Subcutaneous adipose tissue (tissue), 4 donors: ENCODE results near the gene ROPN1B. TPM values are rescaled to one million over a fixed set of nuclear protein-coding genes. Genes with fewer than 3 reads are reported as not detected.

ENCODE experiments used
- total RNA-seq, 4 donors: library from RNA; depleted of rRNA; stranded (reverse); fragments of >200 nt; gene quantifications; one replicate each; pipeline ENCODE4 v1.1.0, GENCODE V29; 2016
- TF ChIP-seq, protein P1 (sequence below): fragments of 450-650 bp; IDR thresholded peaks from one replicate; pipeline ENCODE4 v1.5.1; 2016; ENCODE audit warnings: low read depth, mild to moderate bottlenecking, control low read depth, antibody characterized with exemption, moderate library complexity

The ROPN1B gene
- total RNA-seq, 4 donors from 2014 or later = not detected

DNA sequence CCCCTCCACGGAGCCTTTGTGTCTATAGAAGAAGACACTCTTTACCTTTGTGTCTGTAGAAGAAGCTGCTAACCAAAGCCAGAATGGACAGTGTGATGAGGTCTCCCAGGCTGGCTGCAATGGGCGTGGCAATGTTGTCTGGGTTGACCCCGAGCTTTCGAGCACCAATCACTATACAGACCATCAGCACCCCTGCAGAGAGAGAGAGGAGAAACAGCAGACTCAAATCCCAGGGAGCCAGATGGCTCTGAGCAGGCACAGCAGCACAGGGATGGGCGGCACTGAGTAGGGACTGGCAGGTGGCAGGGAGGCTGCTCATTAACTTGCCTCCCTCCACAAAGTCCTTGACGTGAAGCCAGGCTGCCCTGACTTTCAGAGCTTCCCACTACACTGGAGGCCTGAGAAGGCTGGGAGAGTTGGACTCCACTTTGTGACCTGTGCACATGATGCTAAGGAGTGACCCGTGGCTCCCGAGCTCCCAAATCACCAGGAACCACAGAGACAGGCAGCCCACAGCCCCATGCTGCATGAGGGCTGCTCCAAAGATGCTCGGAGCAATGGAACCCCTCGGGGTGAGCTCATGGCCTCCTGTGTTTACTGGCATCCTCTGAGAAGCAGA is 53.9 kb downstream of the ROPN1B start:
- TF ChIP-seq, protein P1, sequence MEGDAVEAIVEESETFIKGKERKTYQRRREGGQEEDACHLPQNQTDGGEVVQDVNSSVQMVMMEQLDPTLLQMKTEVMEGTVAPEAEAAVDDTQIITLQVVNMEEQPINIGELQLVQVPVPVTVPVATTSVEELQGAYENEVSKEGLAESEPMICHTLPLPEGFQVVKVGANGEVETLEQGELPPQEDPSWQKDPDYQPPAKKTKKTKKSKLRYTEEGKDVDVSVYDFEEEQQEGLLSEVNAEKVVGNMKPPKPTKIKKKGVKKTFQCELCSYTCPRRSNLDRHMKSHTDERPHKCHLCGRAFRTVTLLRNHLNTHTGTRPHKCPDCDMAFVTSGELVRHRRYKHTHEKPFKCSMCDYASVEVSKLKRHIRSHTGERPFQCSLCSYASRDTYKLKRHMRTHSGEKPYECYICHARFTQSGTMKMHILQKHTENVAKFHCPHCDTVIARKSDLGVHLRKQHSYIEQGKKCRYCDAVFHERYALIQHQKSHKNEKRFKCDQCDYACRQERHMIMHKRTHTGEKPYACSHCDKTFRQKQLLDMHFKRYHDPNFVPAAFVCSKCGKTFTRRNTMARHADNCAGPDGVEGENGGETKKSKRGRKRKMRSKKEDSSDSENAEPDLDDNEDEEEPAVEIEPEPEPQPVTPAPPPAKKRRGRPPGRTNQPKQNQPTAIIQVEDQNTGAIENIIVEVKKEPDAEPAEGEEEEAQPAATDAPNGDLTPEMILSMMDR = no peak

DNA sequence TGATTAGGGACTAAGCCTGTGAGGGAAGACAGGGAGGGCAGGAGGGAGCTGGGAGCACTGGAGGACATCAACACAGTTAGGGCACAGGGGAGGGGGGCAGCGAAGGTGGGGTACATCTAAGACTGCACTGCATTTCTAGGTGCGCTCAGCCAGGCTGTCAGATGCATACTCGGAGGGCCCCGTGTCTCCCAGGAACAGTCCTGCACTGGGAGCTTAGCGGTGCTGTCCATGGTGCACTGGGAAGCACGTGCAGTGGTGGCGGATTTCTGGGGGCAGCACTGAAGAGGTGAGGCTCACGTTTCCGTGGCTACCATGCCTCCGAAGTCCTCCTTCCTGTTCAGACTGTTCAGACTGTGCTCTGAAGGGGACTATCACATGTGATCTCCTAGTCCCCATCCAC is 54.4 kb downstream of the ROPN1B start:
- TF ChIP-seq, protein P1 = no peak

DNA sequence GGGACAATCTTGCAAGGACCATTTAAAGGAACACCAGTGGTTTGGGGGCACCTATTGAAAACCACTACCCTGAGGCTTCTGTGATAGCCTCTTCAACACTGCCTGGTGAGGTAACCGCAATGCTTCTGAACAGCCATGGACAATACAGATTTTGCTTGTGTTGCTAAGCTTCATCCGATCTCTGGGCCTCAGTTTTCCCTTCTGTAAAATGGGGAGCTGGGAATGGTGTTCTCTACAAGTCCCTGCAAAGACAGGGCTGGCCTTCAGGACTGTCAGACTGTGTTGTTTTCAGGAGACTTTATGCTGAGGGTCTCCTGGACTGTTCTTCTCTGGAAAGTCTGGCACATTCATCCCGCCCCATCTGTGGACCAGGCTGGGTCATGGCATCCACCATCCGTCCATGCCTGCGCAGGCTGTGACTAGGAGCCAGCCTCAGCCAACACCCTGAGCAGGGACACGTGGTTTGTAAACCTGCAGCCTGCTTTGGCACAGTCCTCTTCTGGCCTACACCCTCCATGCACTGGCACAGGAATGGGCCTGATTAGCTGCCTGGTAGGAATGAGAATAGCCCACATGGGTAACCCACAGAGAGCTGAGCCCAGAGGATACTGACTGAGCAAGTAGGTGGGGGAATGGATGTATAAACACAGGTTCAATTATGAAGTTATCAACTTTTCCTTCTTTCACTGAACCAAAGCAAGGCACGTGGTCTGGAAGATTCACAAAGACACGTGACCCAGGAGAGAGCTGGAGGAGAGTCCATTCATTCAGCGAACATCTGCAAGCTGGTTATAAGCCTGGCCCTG is 55.3 kb downstream of the ROPN1B start:
- TF ChIP-seq, protein P1 = no peak

DNA sequence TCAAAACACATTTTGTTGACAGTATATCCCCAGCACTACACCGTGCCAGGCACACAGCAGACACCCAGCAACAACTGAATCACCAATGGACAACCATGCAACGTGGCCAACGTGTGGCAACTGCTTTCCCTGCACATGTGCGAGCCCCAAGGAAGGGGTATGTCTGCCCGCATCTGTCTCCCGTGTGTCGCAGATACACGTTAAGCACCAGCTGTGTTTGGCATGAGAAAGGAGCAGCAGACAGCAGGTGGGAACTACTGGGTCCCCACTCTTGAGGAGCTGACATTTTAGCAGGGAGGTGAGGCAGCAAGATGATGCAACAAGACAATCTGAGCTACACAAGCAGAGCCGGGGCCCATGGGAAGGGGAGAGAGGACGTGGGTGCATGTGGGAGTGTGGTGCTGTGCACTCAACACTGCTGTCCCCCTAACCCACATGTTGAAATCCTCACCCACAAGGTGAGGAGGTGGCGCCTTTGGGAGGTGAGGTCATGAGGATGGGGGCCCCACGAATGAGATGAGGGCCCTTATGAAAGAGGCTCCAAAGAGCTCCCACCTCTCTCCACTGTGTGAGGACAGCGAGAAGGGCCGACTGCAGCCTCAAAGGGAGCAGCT is 56.2 kb downstream of the ROPN1B start:
- TF ChIP-seq, protein P1 = no peak

GRCh38 chr3:126025862-126026261 is 56.9 kb downstream of the ROPN1B start:
- TF ChIP-seq, protein P1 = no peak

- TF ChIP-seq, protein P1 = no peak
These were observed 57.3 kb downstream of the ROPN1B start for GRCh38 chr3:126026277-126026751.

- TF ChIP-seq, protein P1 = no peak
These were observed 57.8 kb downstream of the ROPN1B start for GRCh38 chr3:126026761-126027160.
